KMS-11 (cell line): Measurements from ENCODE around the gene ZSCAN5C.
"Not testable (repeated sequence)": the region's sequence is repeated elsewhere in the genome, so short reads cannot be mapped to it uniquely, and the experiment has no call there.

Experiments used
- H2AFZ ChIP-seq: fragments of 200-600 bp; sonication (generic); 2 replicates; pipeline ENCODE4 v1.6.1; 2016; ENCODE audit warnings: antibody characterized with exemption, mixed run types, low read depth
- H3K27ac ChIP-seq: fragments of 200-600 bp; sonication (generic); 2 replicates; pipeline ENCODE4 v1.6.1; 2016; ENCODE audit warnings: mild to moderate bottlenecking, mixed run types
- H3K27me3 ChIP-seq: fragments of 200-600 bp; sonication (generic); 2 replicates; pipeline ENCODE4 v1.6.1; 2017; ENCODE audit warnings: mild to moderate bottlenecking, low read depth, mixed run types, moderate library complexity; ENCODE audit not compliant: insufficient read depth
- H3K36me3 ChIP-seq: fragments of 200-600 bp; sonication (generic); 2 replicates; pipeline ENCODE4 v1.6.1; 2017; ENCODE audit warnings: mild to moderate bottlenecking, mixed run types; ENCODE audit not compliant: insufficient read depth
- H3K4me1 ChIP-seq: fragments of 200-600 bp; sonication (generic); 2 replicates; pipeline ENCODE4 v1.6.1; 2016; ENCODE audit warnings: mild to moderate bottlenecking, low read depth, mixed run types; ENCODE audit not compliant: poor library complexity, severe bottlenecking
- H3K4me2 ChIP-seq: fragments of 200-600 bp; sonication (generic); 2 replicates; pipeline ENCODE4 v1.7.0; 2016; ENCODE audit warnings: mild to moderate bottlenecking, mixed run types
- H3K4me3 ChIP-seq: fragments of 200-600 bp; sonication (generic); IDR thresholded peaks from 2 replicates; pipeline ENCODE4 v1.6.1; 2017; ENCODE audit warnings: low read depth, low read length, mixed read lengths; ENCODE audit not compliant: insufficient read depth
- H3K79me2 ChIP-seq: fragments of 200-600 bp; sonication (generic); 2 replicates; pipeline ENCODE4 v1.6.1; 2016; ENCODE audit warnings: low read depth, mixed run types; ENCODE audit not compliant: insufficient read depth
- H3K9ac ChIP-seq: fragments of 200-600 bp; sonication (generic); 2 replicates; pipeline ENCODE4 v1.6.1; 2016; ENCODE audit warnings: mild to moderate bottlenecking, mixed run types
- H4K20me1 ChIP-seq: fragments of 200-600 bp; sonication (generic); 2 replicates; pipeline ENCODE4 v1.6.1; 2016; ENCODE audit warnings: mild to moderate bottlenecking, mixed run types; ENCODE audit not compliant: insufficient read depth
- TF ChIP-seq, protein P1 (sequence below): fragments of 200-600 bp; sonication (generic); conservative IDR thresholded peaks from 2 replicates; pipeline ENCODE4 v1.6.1; 2017; ENCODE audit warnings: low read depth, mild to moderate bottlenecking, antibody characterized with exemption, low read length, moderate library complexity, mixed read lengths

ZSCAN5C gene

GRCh38 chr19:56170261-56170660 is 31.8 kb upstream of the ZSCAN5C start:
- Histone ChIP-seq H3K9ac (no peak overlapping the region), H3K27ac (no peak overlapping the region), H3K4me3 (no peak overlapping the region), H2AFZ (no peak overlapping the region), H3K4me2 (no peak overlapping the region), H3K27me3 (no peaks in the 10 kb centered on the region), H3K4me1 (no peaks in the 10 kb centered on the region), H3K79me2 (no peaks in the 10 kb centered on the region), H3K36me3 (no peaks in the 10 kb centered on the region), H4K20me1 (no peaks in the 10 kb centered on the region)
- TF ChIP-seq, protein P1, sequence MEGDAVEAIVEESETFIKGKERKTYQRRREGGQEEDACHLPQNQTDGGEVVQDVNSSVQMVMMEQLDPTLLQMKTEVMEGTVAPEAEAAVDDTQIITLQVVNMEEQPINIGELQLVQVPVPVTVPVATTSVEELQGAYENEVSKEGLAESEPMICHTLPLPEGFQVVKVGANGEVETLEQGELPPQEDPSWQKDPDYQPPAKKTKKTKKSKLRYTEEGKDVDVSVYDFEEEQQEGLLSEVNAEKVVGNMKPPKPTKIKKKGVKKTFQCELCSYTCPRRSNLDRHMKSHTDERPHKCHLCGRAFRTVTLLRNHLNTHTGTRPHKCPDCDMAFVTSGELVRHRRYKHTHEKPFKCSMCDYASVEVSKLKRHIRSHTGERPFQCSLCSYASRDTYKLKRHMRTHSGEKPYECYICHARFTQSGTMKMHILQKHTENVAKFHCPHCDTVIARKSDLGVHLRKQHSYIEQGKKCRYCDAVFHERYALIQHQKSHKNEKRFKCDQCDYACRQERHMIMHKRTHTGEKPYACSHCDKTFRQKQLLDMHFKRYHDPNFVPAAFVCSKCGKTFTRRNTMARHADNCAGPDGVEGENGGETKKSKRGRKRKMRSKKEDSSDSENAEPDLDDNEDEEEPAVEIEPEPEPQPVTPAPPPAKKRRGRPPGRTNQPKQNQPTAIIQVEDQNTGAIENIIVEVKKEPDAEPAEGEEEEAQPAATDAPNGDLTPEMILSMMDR: no peak

- TF ChIP-seq, protein P1: no peak
- Histone ChIP-seq H3K4me1 (no peaks in the 10 kb centered on the region), H3K4me3 (no peak overlapping the region), H3K9ac (no peak overlapping the region), H2AFZ (no peak overlapping the region), H3K4me2 (no peak overlapping the region), H3K27me3 (no peaks in the 10 kb centered on the region), H3K36me3 (no peaks in the 10 kb centered on the region), H3K79me2 (no peaks in the 10 kb centered on the region), H3K27ac (no peak overlapping the region), H4K20me1 (no peaks in the 10 kb centered on the region)
Measured at GRCh38 chr19:56174086-56174485, 28.0 kb upstream of the ZSCAN5C start.

DNA sequence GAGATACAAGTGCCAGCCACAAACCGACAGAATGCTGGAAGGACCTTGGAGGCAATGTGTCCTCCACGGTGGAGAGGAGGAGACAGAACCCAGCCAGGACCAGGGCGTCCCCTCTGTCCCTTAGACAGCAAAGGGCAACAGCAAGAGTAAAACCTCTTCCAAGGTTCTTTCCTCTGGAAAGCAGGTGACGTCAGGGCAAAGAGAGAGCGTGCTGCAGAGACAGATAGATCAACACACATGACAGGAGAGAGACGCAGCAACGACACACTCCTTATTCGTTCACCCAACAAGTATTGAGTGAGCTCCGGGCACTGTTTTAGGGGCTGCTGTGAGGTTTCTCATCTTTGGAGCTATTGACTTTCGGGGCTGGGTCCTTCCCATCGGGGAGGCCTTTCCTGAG is 27.5 kb upstream of the ZSCAN5C start:
- no peak overlapping the region for H3K9ac ChIP-seq

DNA sequence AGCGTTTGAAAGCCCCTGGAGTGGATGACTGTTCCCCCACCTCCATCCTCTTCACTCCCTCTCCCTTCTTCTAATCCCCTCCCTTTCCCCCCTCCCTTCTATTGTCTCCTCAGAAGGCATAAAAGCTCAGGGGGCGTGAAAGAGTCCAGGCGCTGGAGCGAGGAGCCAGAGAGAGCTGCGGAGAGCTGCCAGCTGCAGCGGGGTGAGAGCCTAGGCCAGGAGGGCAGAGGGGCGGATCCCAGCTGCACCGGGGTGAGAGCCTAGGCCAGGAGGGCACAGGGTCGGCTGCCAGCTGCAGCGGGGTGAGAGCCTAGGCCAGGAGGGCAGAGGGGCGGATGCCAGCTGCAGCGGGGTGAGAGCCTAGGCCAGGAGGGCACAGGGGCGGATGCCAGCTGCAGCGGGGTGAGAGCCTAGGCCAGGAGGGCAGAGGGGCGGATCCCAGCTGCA is 26.2 kb upstream of the ZSCAN5C start, which contains the start of gene GALP:
Gene GALP (plus strand): TSS at position 148 of the 447 bp plus-strand sequence. CDS start 1,101 bp downstream, outside the sequence.
- H3K9ac ChIP-seq: not testable (repeated sequence)

More for the DNA sequence above, 27.5 kb upstream of the ZSCAN5C start:
- no peaks in the 10 kb centered on the region for H3K36me3 ChIP-seq
- H3K27ac ChIP-seq: no peak overlapping the region
- H4K20me1 ChIP-seq: no peaks in the 10 kb centered on the region
- H2AFZ ChIP-seq: no peak overlapping the region
- H3K4me3 ChIP-seq: no peak overlapping the region
- H3K4me2 ChIP-seq: no peak overlapping the region
- TF ChIP-seq, protein P1: no peak
- no peaks in the 10 kb centered on the region for H3K79me2 ChIP-seq
- H3K4me1 ChIP-seq: no peaks in the 10 kb centered on the region
- H3K27me3 ChIP-seq: no peaks in the 10 kb centered on the region

GRCh38 chr19:56176310-56176709 is 25.8 kb upstream of the ZSCAN5C start:
- not testable (repeated sequence) for H3K4me1 ChIP-seq, H3K4me2 ChIP-seq, H4K20me1 ChIP-seq, H3K4me3 ChIP-seq, H3K27ac ChIP-seq, H3K79me2 ChIP-seq, H3K27me3 ChIP-seq, H3K36me3 ChIP-seq, H2AFZ ChIP-seq, H3K9ac ChIP-seq

More for the DNA sequence above, 26.2 kb upstream of the ZSCAN5C start, which contains the start of gene GALP:
- H4K20me1 ChIP-seq, H3K4me2 ChIP-seq, H3K4me3 ChIP-seq, H3K27me3 ChIP-seq, H3K27ac ChIP-seq, H3K4me1 ChIP-seq, H3K79me2 ChIP-seq, H3K36me3 ChIP-seq, H2AFZ ChIP-seq: not testable (repeated sequence)
